SU-DHL-6 (cell line): ENCODE measurements around the gene PKDREJ.
"Not testable (repeated sequence)": the region's sequence is repeated elsewhere in the genome, so short reads cannot be mapped to it uniquely, and the experiment has no call there.

Experiments used
- H2AFZ ChIP-seq: fragments of 200-600 bp; sonication (generic); 2 replicates; pipeline ENCODE4 v1.6.1; 2014; ENCODE audit warnings: low read depth, mild to moderate bottlenecking, moderate library complexity, mixed read lengths, antibody characterized with exemption, low read length; ENCODE audit not compliant: severe bottlenecking
- H3F3A ChIP-seq: fragments of 200-600 bp; shearing (Covaris generic); 2 replicates; pipeline ENCODE4 v1.6.0; 2016; ENCODE audit warnings: antibody characterized with exemption, mild to moderate bottlenecking; ENCODE audit not compliant: insufficient read depth
- H3K27ac ChIP-seq: fragments of 200-600 bp; sonication (generic); 2 replicates; pipeline ENCODE4 v1.5.1; 2016; ENCODE audit warnings: low read depth, mild to moderate bottlenecking, low read length, moderate library complexity, mixed read lengths
- H3K27me3 ChIP-seq: fragments of 200-600 bp; sonication (generic), shearing (Covaris generic); 2 replicates; pipeline ENCODE4 v1.6.0; 2014; ENCODE audit warnings: mild to moderate bottlenecking, low read length
- H3K36me3 ChIP-seq: fragments of 200-600 bp; sonication (generic); 2 replicates; pipeline ENCODE4 v1.6.1; 2014; ENCODE audit warnings: mild to moderate bottlenecking, low read length, mixed read lengths
- H3K4me2 ChIP-seq: fragments of 300-600, 200-600 bp; shearing (Covaris generic), sonication (generic); 2 replicates; pipeline ENCODE4 v1.6.0; 2014; ENCODE audit warnings: low read length, low read depth, mild to moderate bottlenecking; ENCODE audit not compliant: poor library complexity, severe bottlenecking
- H3K4me3 ChIP-seq: fragments of 200-600 bp; sonication (generic); 2 replicates; pipeline ENCODE4 v1.5.1; 2014; ENCODE audit warnings: antibody characterized with exemption, low read length, mild to moderate bottlenecking, mixed read lengths; ENCODE audit not compliant: insufficient read depth, poor library complexity, severe bottlenecking
- H3K79me2 ChIP-seq: fragments of 200-600 bp; sonication (generic); 2 replicates; pipeline ENCODE4 v1.6.1; 2014; ENCODE audit warnings: mild to moderate bottlenecking, low read length, moderate library complexity; ENCODE audit not compliant: insufficient read depth
- H3K9ac ChIP-seq: fragments of 200-600 bp; sonication (generic); 2 replicates; pipeline ENCODE4 v1.7.0; 2014; ENCODE audit warnings: mild to moderate bottlenecking, low read length
- H3K9me2 ChIP-seq: fragments of 200-600 bp; sonication (generic); replicated peaks from 2 replicates; pipeline ENCODE4 v1.6.1; 2014; ENCODE audit warnings: low read length; ENCODE audit not compliant: insufficient read depth
- H3K9me3 ChIP-seq: fragments of 200-600 bp; sonication (generic); 2 replicates; pipeline ENCODE4 v1.6.1; 2014; ENCODE audit warnings: low read length, mixed read lengths; ENCODE audit not compliant: insufficient read depth
- H4K20me1 ChIP-seq: fragments of 200-600 bp; sonication (generic); 2 replicates; pipeline ENCODE4 v1.6.1; 2014; ENCODE audit warnings: low read depth, mild to moderate bottlenecking, antibody characterized with exemption, low read length, moderate library complexity, mixed read lengths
- CTCF ChIP-seq: fragments of 200-600 bp; sonication (generic); IDR thresholded peaks from one replicate; pipeline ENCODE4 v1.5.1; 2017; ENCODE audit warnings: antibody characterized with exemption, mild to moderate bottlenecking, low read length, moderate library complexity; ENCODE audit not compliant: insufficient read depth, poor library complexity, severe bottlenecking
- EZH2phosphoT487 ChIP-seq: fragments of 200-600 bp; sonication (generic), shearing (Covaris generic); conservative IDR thresholded peaks from 2 replicates; pipeline ENCODE4 v1.6.1; 2018; ENCODE audit warnings: mild to moderate bottlenecking, antibody characterized with exemption, low read length, moderate library complexity, mixed read lengths

PKDREJ gene, protein sequence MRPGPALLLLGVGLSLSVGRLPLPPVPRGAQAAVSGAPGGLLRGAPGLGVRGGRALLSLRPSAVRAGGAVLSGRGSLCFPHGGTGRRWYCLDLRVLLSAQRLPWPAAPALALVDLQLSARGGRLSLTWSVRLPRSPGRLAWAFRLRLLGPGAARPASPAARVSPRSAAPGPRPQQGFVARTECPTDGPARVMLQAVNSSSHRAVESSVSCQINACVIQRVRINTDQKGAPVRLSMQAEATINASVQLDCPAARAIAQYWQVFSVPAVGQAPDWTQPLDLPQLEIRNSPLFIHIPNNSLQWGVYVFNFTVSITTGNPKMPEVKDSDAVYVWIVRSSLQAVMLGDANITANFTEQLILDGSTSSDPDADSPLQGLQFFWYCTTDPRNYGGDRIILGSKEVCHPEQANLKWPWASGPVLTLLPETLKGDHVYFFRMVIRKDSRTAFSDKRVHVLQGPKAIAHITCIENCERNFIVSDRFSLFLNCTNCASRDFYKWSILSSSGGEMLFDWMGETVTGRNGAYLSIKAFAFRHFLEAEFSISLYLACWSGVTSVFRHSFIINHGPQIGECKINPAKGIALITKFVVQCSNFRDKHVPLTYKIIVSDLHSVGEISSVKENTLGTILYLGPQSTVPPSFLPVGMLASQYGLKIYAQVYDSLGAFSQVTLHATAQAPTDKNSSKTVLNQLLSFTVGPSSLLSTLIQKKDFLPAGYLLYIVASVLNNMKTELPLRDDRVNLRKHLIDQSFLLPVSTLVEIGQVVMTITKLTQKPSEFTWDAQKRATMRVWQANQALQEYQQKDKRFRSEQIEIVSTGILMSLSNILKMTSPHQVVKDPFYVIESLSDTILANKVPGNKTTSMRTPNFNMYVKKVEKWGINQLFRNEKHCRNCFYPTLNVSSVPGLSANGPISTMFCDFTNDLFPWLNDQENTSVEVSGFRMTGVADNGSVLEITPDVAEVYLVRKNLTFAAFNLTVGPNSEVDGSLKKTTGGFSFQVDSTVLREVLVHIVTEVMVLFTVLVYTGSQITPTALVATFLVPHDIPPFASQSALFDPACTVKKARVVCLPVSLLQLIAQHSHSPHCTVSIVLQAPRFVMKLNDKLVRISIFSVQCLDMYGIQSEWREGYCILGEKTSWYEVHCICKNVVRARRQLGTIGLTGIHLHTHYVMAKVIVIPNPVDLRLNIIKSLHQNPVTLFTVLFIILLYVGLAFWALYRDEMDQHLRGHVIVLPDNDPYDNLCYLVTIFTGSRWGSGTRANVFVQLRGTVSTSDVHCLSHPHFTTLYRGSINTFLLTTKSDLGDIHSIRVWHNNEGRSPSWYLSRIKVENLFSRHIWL (N-terminal part only)

GRCh38 chr22:46263216-46263590 is at the start of gene PKDREJ:
TSS of gene PKDREJ (minus strand) at chr22:46263343. CDS start at chr22:46263322, 21 bp downstream.
- Histone ChIP-seq H3K27me3 (no peaks in the 10 kb centered on the region), H3K36me3 (no peaks in the 10 kb centered on the region), H3K9ac (no peak within 1 kb of the TSS), H3K9me2 (no peaks in the 10 kb centered on the region), H3K27ac (no peak within 1 kb of the TSS), H3K79me2 (no peaks in the 10 kb centered on the region), H3K9me3 (0 out of 2 replicates have a peak, but pooled peaks cover 5% of the 10 kb centered on the region), H2AFZ (no peak within 1 kb of the TSS), H4K20me1 (no peaks in the 10 kb centered on the region), H3K4me3 (no peak within 1 kb of the TSS), H3K4me2 (no peak within 1 kb of the TSS), H3F3A (no peaks in the 10 kb centered on the region)
- no peak for TF ChIP-seq EZH2phosphoT487
- TF ChIP-seq CTCF, result no peak

DNA sequence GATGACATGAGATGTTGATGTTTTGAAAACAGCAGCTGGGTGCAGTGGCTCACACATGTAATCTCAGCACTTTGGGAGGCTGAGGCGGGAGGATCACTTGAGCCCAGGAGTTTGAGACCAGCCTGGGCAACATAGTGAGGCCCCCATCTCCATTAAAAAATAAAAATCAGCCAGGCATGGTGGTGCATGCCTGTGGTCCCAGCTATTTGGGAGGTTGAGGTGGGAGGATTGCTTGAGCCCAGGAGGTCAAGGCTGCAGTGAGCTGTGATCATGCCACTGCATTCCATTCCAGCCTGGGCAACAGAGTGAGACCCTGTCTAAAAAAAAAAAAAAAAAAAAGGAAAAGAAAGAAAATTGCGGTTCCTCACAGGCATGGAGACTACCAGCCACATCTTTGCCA is 49.7 kb upstream of the PKDREJ start:
- H3K27me3 ChIP-seq, H3K4me2 ChIP-seq, H3K9ac ChIP-seq, H3K27ac ChIP-seq, H3K9me3 ChIP-seq, H3K9me2 ChIP-seq, H2AFZ ChIP-seq, H3K4me3 ChIP-seq, H3F3A ChIP-seq, H4K20me1 ChIP-seq: not testable (repeated sequence)
- H3K36me3 ChIP-seq, result peaks cover 27% of the 10 kb centered on the region; the same call in 1 of the 2 replicates
- peaks cover 28% of the 10 kb centered on the region for H3K79me2 ChIP-seq

- no peaks in the 10 kb centered on the region for H3K9me3 ChIP-seq
- H4K20me1 ChIP-seq, result no peaks in the 10 kb centered on the region; the same call in 1 of the 2 replicates
- no peaks in the 10 kb centered on the region for H3K27me3 ChIP-seq
- H3K27ac ChIP-seq, result no peak overlapping the region
- H3K79me2 ChIP-seq, result peaks cover 35% of the 10 kb centered on the region
- no peak overlapping the region for H2AFZ ChIP-seq
- H3K9ac ChIP-seq, result no peak overlapping the region
- TF ChIP-seq CTCF (no peak), EZH2phosphoT487 (no peak)
- no peak overlapping the region for H3K4me3 ChIP-seq
- no peaks in the 10 kb centered on the region for H3F3A ChIP-seq
- H3K4me2 ChIP-seq, result no peak overlapping the region
- peaks cover 22% of the 10 kb centered on the region; the same call in 1 of the 2 replicates for H3K36me3 ChIP-seq
- H3K9me2 ChIP-seq, result no peaks in the 10 kb centered on the region
These were observed 48.9 kb upstream of the PKDREJ start for GRCh38 chr22:46312056-46312455.
